GM21619 (cell line): ENCODE data around the gene WDR1.
A peak's percentile ranks its signal among the peaks of the same experiment; 100 is the strongest.

Experiments used
- ATAC-seq: cut with Tn5 transposase; IDR thresholded peaks from one replicate; pipeline ENCODE4 v1.9.1; 2021; ENCODE audit not compliant: unreplicated experiment

WDR1 gene

GRCh38 chr4:10116569-10117358 is at the start of gene WDR1:
TSS of gene WDR1 (minus strand) at chr4:10116799. CDS start at chr4:10116666, 133 bp downstream.
- peak; percentile 89 for ATAC-seq

- ATAC-seq = no peak
These were observed 48.3 kb upstream of the WDR1 start for GRCh38 chr4:10164877-10165283.

- no peak for ATAC-seq
These were observed 46.7 kb upstream of the WDR1 start for GRCh38 chr4:10163296-10163695.

GRCh38 chr4:10162341-10163000 is 45.9 kb upstream of the WDR1 start:
- ATAC-seq = no peak

- ATAC-seq = no peak
These were observed 45.2 kb upstream of the WDR1 start for GRCh38 chr4:10161840-10162239.

- no peak for ATAC-seq
These were observed 44.5 kb upstream of the WDR1 start for GRCh38 chr4:10161146-10161545.

- ATAC-seq = no peak
These were observed 43.8 kb upstream of the WDR1 start for GRCh38 chr4:10160281-10160856.

- no peak for ATAC-seq
These were observed 43.1 kb upstream of the WDR1 start for GRCh38 chr4:10159671-10160070.

- ATAC-seq = no peak
These were observed 41.8 kb upstream of the WDR1 start for GRCh38 chr4:10158333-10158942.

GRCh38 chr4:10157478-10158332 is 41.1 kb upstream of the WDR1 start:
- ATAC-seq = peak; percentile 76

- ATAC-seq = no peak
These were observed 37.6 kb upstream of the WDR1 start for GRCh38 chr4:10154241-10154640.

GRCh38 chr4:10153161-10153560 is 36.6 kb upstream of the WDR1 start:
- peak; percentile 36 for ATAC-seq

- ATAC-seq = peak; percentile 70
These were observed 34.6 kb upstream of the WDR1 start for GRCh38 chr4:10151182-10151581.

GRCh38 chr4:10144966-10145365 is 28.4 kb upstream of the WDR1 start:
- ATAC-seq = no peak

GRCh38 chr4:10144479-10144878 is 27.9 kb upstream of the WDR1 start:
- no peak for ATAC-seq

GRCh38 chr4:10143171-10143570 is 26.6 kb upstream of the WDR1 start:
- ATAC-seq = no peak

GRCh38 chr4:10140866-10141759 is 24.5 kb upstream of the WDR1 start:
- ATAC-seq = no peak

- ATAC-seq = no peak
These were observed 22.9 kb upstream of the WDR1 start for GRCh38 chr4:10139518-10139917.

- ATAC-seq = no peak
These were observed 18.7 kb upstream of the WDR1 start for GRCh38 chr4:10135260-10135659.

- no peak for ATAC-seq
These were observed 17.5 kb upstream of the WDR1 start for GRCh38 chr4:10134141-10134540.
